Activated naive CD8-positive, alpha-beta T cell (primary cell): Measurements from ENCODE around the gene AOPEP.

ENCODE experiments used
- H3K27ac Mint-ChIP-seq: one replicate; pipeline ENCODE4 v1.8.0; 2021; ENCODE audit warnings: mixed read lengths
- H3K27me3 Mint-ChIP-seq: one replicate; pipeline ENCODE4 v1.8.0; 2021; ENCODE audit warnings: mixed read lengths
- H3K36me3 Mint-ChIP-seq: one replicate; pipeline ENCODE4 v1.8.0; 2021; ENCODE audit warnings: mixed read lengths
- H3K4me1 Mint-ChIP-seq: one replicate; pipeline ENCODE4 v1.8.0; 2021; ENCODE audit warnings: low read depth, mixed read lengths
- H3K4me3 Mint-ChIP-seq: one replicate; pipeline ENCODE4 v1.8.0; 2021; ENCODE audit warnings: mild to moderate bottlenecking, mixed read lengths
- H3K9me3 Mint-ChIP-seq: one replicate; pipeline ENCODE4 v1.8.0; 2021; ENCODE audit warnings: low read depth, mixed read lengths

The AOPEP gene

GRCh38 chr9:95067897-95068296 lies 341.4 kb downstream of the AOPEP start:
- H3K36me3 Mint-ChIP-seq = no peaks in the 10 kb centered on the region
- no peaks in the 10 kb centered on the region for H3K27me3 Mint-ChIP-seq
- no peaks in the 10 kb centered on the region for H3K4me1 Mint-ChIP-seq
- H3K27ac Mint-ChIP-seq = no peak overlapping the region
- H3K4me3 Mint-ChIP-seq = no peak overlapping the region
- H3K9me3 Mint-ChIP-seq = no peaks in the 10 kb centered on the region

GRCh38 chr9:95070549-95071021 lies 344.1 kb downstream of the AOPEP start:
- peaks cover 2% of the 10 kb centered on the region for H3K36me3 Mint-ChIP-seq
- no peak overlapping the region for H3K4me3 Mint-ChIP-seq
- no peaks in the 10 kb centered on the region for H3K27me3 Mint-ChIP-seq
- no peak overlapping the region for H3K27ac Mint-ChIP-seq
- H3K9me3 Mint-ChIP-seq = no peaks in the 10 kb centered on the region
- no peaks in the 10 kb centered on the region for H3K4me1 Mint-ChIP-seq

- Mint-ChIP-seq H3K36me3 (peaks cover 2% of the 10 kb centered on the region), H3K9me3 (no peaks in the 10 kb centered on the region), H3K27ac (no peak overlapping the region), H3K4me1 (no peaks in the 10 kb centered on the region), H3K4me3 (no peak overlapping the region), H3K27me3 (no peaks in the 10 kb centered on the region)
Measured at GRCh38 chr9:95071450-95071849, 345.0 kb downstream of the AOPEP start.

- no peaks in the 10 kb centered on the region for H3K27me3 Mint-ChIP-seq
- H3K9me3 Mint-ChIP-seq = no peaks in the 10 kb centered on the region
- H3K27ac Mint-ChIP-seq = no peak overlapping the region
- no peak overlapping the region for H3K4me3 Mint-ChIP-seq
- peaks cover 2% of the 10 kb centered on the region for H3K36me3 Mint-ChIP-seq
- no peaks in the 10 kb centered on the region for H3K4me1 Mint-ChIP-seq
Measured at GRCh38 chr9:95071925-95072324, 345.4 kb downstream of the AOPEP start.

GRCh38 chr9:95073042-95073607 lies 346.6 kb downstream of the AOPEP start:
- H3K4me3 Mint-ChIP-seq = no peak overlapping the region
- H3K36me3 Mint-ChIP-seq = peaks cover 2% of the 10 kb centered on the region

GRCh38 chr9:95073918-95074317 lies 347.4 kb downstream of the AOPEP start:
- no peaks in the 10 kb centered on the region for H3K4me1 Mint-ChIP-seq
- H3K9me3 Mint-ChIP-seq = no peaks in the 10 kb centered on the region
- no peaks in the 10 kb centered on the region for H3K27me3 Mint-ChIP-seq
- H3K27ac Mint-ChIP-seq = no peak overlapping the region
- H3K36me3 Mint-ChIP-seq = peaks cover 2% of the 10 kb centered on the region
- H3K4me3 Mint-ChIP-seq = no peak overlapping the region

More at GRCh38 chr9:95073042-95073607, 346.6 kb downstream of the AOPEP start:
- Mint-ChIP-seq H3K27me3 (no peaks in the 10 kb centered on the region), H3K27ac (no peak overlapping the region), H3K9me3 (no peaks in the 10 kb centered on the region), H3K4me1 (no peaks in the 10 kb centered on the region)

- H3K27ac Mint-ChIP-seq = no peak overlapping the region
- no peak overlapping the region for H3K4me3 Mint-ChIP-seq
- H3K27me3 Mint-ChIP-seq = no peaks in the 10 kb centered on the region
- peaks cover 2% of the 10 kb centered on the region for H3K36me3 Mint-ChIP-seq
- no peaks in the 10 kb centered on the region for H3K4me1 Mint-ChIP-seq
- no peaks in the 10 kb centered on the region for H3K9me3 Mint-ChIP-seq
Measured at GRCh38 chr9:95074632-95075031, 348.1 kb downstream of the AOPEP start.

GRCh38 chr9:95075700-95076099 lies 349.2 kb downstream of the AOPEP start:
- H3K36me3 Mint-ChIP-seq = peaks cover 2% of the 10 kb centered on the region
- H3K9me3 Mint-ChIP-seq = no peaks in the 10 kb centered on the region
- H3K27me3 Mint-ChIP-seq = no peaks in the 10 kb centered on the region
- H3K4me3 Mint-ChIP-seq = no peak overlapping the region
- H3K4me1 Mint-ChIP-seq = no peaks in the 10 kb centered on the region
- H3K27ac Mint-ChIP-seq = no peak overlapping the region

GRCh38 chr9:95076696-95077052 lies 350.2 kb downstream of the AOPEP start:
- Mint-ChIP-seq H3K36me3 (peaks cover 2% of the 10 kb centered on the region), H3K4me1 (no peaks in the 10 kb centered on the region), H3K27me3 (no peaks in the 10 kb centered on the region), H3K9me3 (no peaks in the 10 kb centered on the region), H3K4me3 (no peak overlapping the region), H3K27ac (no peak overlapping the region)

GRCh38 chr9:95077053-95077765 lies 350.7 kb downstream of the AOPEP start:
- Mint-ChIP-seq H3K9me3 (no peaks in the 10 kb centered on the region), H3K4me1 (no peaks in the 10 kb centered on the region), H3K27me3 (no peaks in the 10 kb centered on the region), H3K36me3 (peaks cover 2% of the 10 kb centered on the region), H3K4me3 (no peak overlapping the region), H3K27ac (no peak overlapping the region)

GRCh38 chr9:95077766-95078370 lies 351.4 kb downstream of the AOPEP start:
- Mint-ChIP-seq H3K4me3 (no peak overlapping the region), H3K27me3 (no peaks in the 10 kb centered on the region), H3K9me3 (no peaks in the 10 kb centered on the region), H3K36me3 (peaks cover 6% of the 10 kb centered on the region), H3K27ac (no peak overlapping the region), H3K4me1 (no peaks in the 10 kb centered on the region)

- no peak overlapping the region for H3K4me3 Mint-ChIP-seq
- H3K27ac Mint-ChIP-seq = no peak overlapping the region
- H3K4me1 Mint-ChIP-seq = no peaks in the 10 kb centered on the region
Measured at GRCh38 chr9:95078511-95078910, 352.0 kb downstream of the AOPEP start.

GRCh38 chr9:95078939-95079338 lies 352.4 kb downstream of the AOPEP start:
- H3K27me3 Mint-ChIP-seq = no peaks in the 10 kb centered on the region
- no peak overlapping the region for H3K4me3 Mint-ChIP-seq
- peaks cover 9% of the 10 kb centered on the region for H3K36me3 Mint-ChIP-seq
- no peaks in the 10 kb centered on the region for H3K4me1 Mint-ChIP-seq
- H3K9me3 Mint-ChIP-seq = no peaks in the 10 kb centered on the region
- no peak overlapping the region for H3K27ac Mint-ChIP-seq

More at GRCh38 chr9:95078511-95078910, 352.0 kb downstream of the AOPEP start:
- peaks cover 6% of the 10 kb centered on the region for H3K36me3 Mint-ChIP-seq
- H3K27me3 Mint-ChIP-seq = no peaks in the 10 kb centered on the region
- no peaks in the 10 kb centered on the region for H3K9me3 Mint-ChIP-seq

GRCh38 chr9:95079461-95079860 lies 353.0 kb downstream of the AOPEP start:
- no peak overlapping the region for H3K4me3 Mint-ChIP-seq
- H3K36me3 Mint-ChIP-seq = peaks cover 9% of the 10 kb centered on the region
- no peak overlapping the region for H3K27ac Mint-ChIP-seq
- H3K27me3 Mint-ChIP-seq = no peaks in the 10 kb centered on the region
- H3K4me1 Mint-ChIP-seq = no peaks in the 10 kb centered on the region
- no peaks in the 10 kb centered on the region for H3K9me3 Mint-ChIP-seq

GRCh38 chr9:95080961-95081647 lies 354.6 kb downstream of the AOPEP start:
- Mint-ChIP-seq H3K27ac (peak overlapping the region; percentile 22), H3K4me1 (no peaks in the 10 kb centered on the region), H3K4me3 (no peak overlapping the region), H3K9me3 (no peaks in the 10 kb centered on the region), H3K36me3 (peaks cover 7% of the 10 kb centered on the region), H3K27me3 (no peaks in the 10 kb centered on the region)
